Measurements from ENCODE around the gene ARHGAP42.

ARHGAP42 gene

GRCh38 chr11:100790073-100790472 is 103.0 kb downstream of the ARHGAP42 start:
- no peak for DNase-seq (ENCODE audit: low read depth)
- H3K4me3 ChIP-seq (ENCODE audit: low read depth, low read length) = no peak overlapping the region
- no peak for TF ChIP-seq CTCF (IDR thresholded peaks at IDR 0.05; ENCODE audit: low read depth, low read length)
- TF ChIP-seq POLR2A (IDR thresholded peaks at IDR 0.05; ENCODE audit: extremely low read depth, insufficient read length) = no peak
- TF ChIP-seq MAX (IDR thresholded peaks at IDR 0.05; ENCODE audit: low read depth, low read length) = no peak
- TF ChIP-seq MYC (IDR thresholded peaks at IDR 0.05; ENCODE audit: low read depth, low read length) = no peak

- no peak for DNase-seq (ENCODE audit: low read depth)
- TF ChIP-seq MYC (IDR thresholded peaks at IDR 0.05; ENCODE audit: low read depth, low read length) = no peak
- TF ChIP-seq MAX (IDR thresholded peaks at IDR 0.05; ENCODE audit: low read depth, low read length) = no peak
- TF ChIP-seq POLR2A (IDR thresholded peaks at IDR 0.05; ENCODE audit: extremely low read depth, insufficient read length) = no peak
- TF ChIP-seq CTCF (IDR thresholded peaks at IDR 0.05; ENCODE audit: low read depth, low read length) = no peak
Observed at GRCh38 chr11:100791103-100791502, 104.0 kb downstream of the ARHGAP42 start.

GRCh38 chr11:100791860-100792259 is 104.8 kb downstream of the ARHGAP42 start:
- TF ChIP-seq MAX (IDR thresholded peaks at IDR 0.05; ENCODE audit: low read depth, low read length) (no peak), CTCF (IDR thresholded peaks at IDR 0.05; ENCODE audit: low read depth, low read length) (no peak), POLR2A (IDR thresholded peaks at IDR 0.05; ENCODE audit: extremely low read depth, insufficient read length) (no peak), MYC (IDR thresholded peaks at IDR 0.05; ENCODE audit: low read depth, low read length) (no peak)
- H3K4me3 ChIP-seq (ENCODE audit: low read depth, low read length) = no peak overlapping the region
- DNase-seq (ENCODE audit: low read depth) = no peak

More at GRCh38 chr11:100791103-100791502, 104.0 kb downstream of the ARHGAP42 start:
- H3K4me3 ChIP-seq (ENCODE audit: low read depth, low read length) = no peak overlapping the region

GRCh38 chr11:100793525-100793924 is 106.4 kb downstream of the ARHGAP42 start:
- no peak for DNase-seq (ENCODE audit: low read depth)
- TF ChIP-seq MAX (IDR thresholded peaks at IDR 0.05; ENCODE audit: low read depth, low read length) = no peak
- TF ChIP-seq MYC (IDR thresholded peaks at IDR 0.05; ENCODE audit: low read depth, low read length) = no peak
- TF ChIP-seq CTCF (IDR thresholded peaks at IDR 0.05; ENCODE audit: low read depth, low read length) = no peak
- no peak for TF ChIP-seq POLR2A (IDR thresholded peaks at IDR 0.05; ENCODE audit: extremely low read depth, insufficient read length)
- H3K4me3 ChIP-seq (ENCODE audit: low read depth, low read length) = no peak overlapping the region

- TF ChIP-seq POLR2A (IDR thresholded peaks at IDR 0.05; ENCODE audit: extremely low read depth, insufficient read length) (no peak), MYC (IDR thresholded peaks at IDR 0.05; ENCODE audit: low read depth, low read length) (no peak), MAX (IDR thresholded peaks at IDR 0.05; ENCODE audit: low read depth, low read length) (no peak), CTCF (IDR thresholded peaks at IDR 0.05; ENCODE audit: low read depth, low read length) (no peak)
- no peak for DNase-seq (ENCODE audit: low read depth)
- no peak overlapping the region for H3K4me3 ChIP-seq (ENCODE audit: low read depth, low read length)
Observed at GRCh38 chr11:100794446-100794845, 107.4 kb downstream of the ARHGAP42 start.

GRCh38 chr11:100799445-100799844 is 112.4 kb downstream of the ARHGAP42 start:
- TF ChIP-seq MYC (IDR thresholded peaks at IDR 0.05; ENCODE audit: low read depth, low read length) = no peak
- no peak for TF ChIP-seq CTCF (IDR thresholded peaks at IDR 0.05; ENCODE audit: low read depth, low read length)
- TF ChIP-seq MAX (IDR thresholded peaks at IDR 0.05; ENCODE audit: low read depth, low read length) = no peak
- no peak for TF ChIP-seq POLR2A (IDR thresholded peaks at IDR 0.05; ENCODE audit: extremely low read depth, insufficient read length)
- no peak overlapping the region for H3K4me3 ChIP-seq (ENCODE audit: low read depth, low read length)
- no peak for DNase-seq (ENCODE audit: low read depth)
